Hepatocyte (in vitro differentiated cells): ENCODE results near the gene ORC1. TPM values are rescaled to one million over a fixed set of nuclear protein-coding genes. Genes with fewer than 3 reads are reported as not detected.

Experiments
- DNase-seq: peaks from one replicate; pipeline ENCODE4 v3.0.0-alpha.2; 2016; ENCODE audit warnings: low spot score
- H2AFZ ChIP-seq: fragments of 200-600 bp; sonication (generic); 2 replicates; pipeline ENCODE4 v1.6.0; 2016; ENCODE audit warnings: antibody characterized with exemption, mild to moderate bottlenecking
- H3K27ac ChIP-seq: fragments of 200-600 bp; sonication (generic); 2 replicates; pipeline ENCODE4 v1.5.1; 2016; ENCODE audit warnings: mild to moderate bottlenecking
- H3K27me3 ChIP-seq: fragments of 200-600 bp; sonication (generic); 2 replicates; pipeline ENCODE4 v1.6.1; 2016
- H3K36me3 ChIP-seq: fragments of 200-600 bp; sonication (generic); replicated peaks from 2 replicates; pipeline ENCODE4 v1.5.1; 2016; ENCODE audit warnings: low read depth; ENCODE audit not compliant: insufficient read depth
- H3K4me1 ChIP-seq: fragments of 200-600 bp; sonication (generic); 2 replicates; pipeline ENCODE4 v1.5.1; 2016; ENCODE audit warnings: mild to moderate bottlenecking, moderate library complexity; ENCODE audit not compliant: insufficient read depth
- H3K4me2 ChIP-seq: fragments of 200-600 bp; sonication (generic); 2 replicates; pipeline ENCODE4 v1.6.0; 2016
- H3K4me3 ChIP-seq: fragments of 200-600 bp; sonication (generic); 2 replicates; pipeline ENCODE4 v1.5.1; 2016; ENCODE audit warnings: mild to moderate bottlenecking
- H3K79me2 ChIP-seq: fragments of 200-600 bp; sonication (generic); 2 replicates; pipeline ENCODE4 v1.6.0; 2017; ENCODE audit warnings: mild to moderate bottlenecking
- H3K9me2 ChIP-seq: fragments of 200-600 bp; sonication (generic); replicated peaks from 2 replicates; pipeline ENCODE4 v1.6.0; 2017; ENCODE audit warnings: mild to moderate bottlenecking; ENCODE audit not compliant: insufficient read depth
- H3K9me3 ChIP-seq: fragments of 200-600 bp; sonication (generic); 2 replicates; pipeline ENCODE4 v1.5.1; 2016; ENCODE audit warnings: low read depth, mild to moderate bottlenecking
- H4K20me1 ChIP-seq: fragments of 200-600 bp; sonication (generic); 2 replicates; pipeline ENCODE4 v1.6.0; 2016; ENCODE audit warnings: mild to moderate bottlenecking; ENCODE audit not compliant: insufficient read depth, poor library complexity, severe bottlenecking
- CTCF ChIP-seq: fragments of 200-600 bp; sonication (generic); IDR thresholded peaks from 2 replicates; pipeline ENCODE4 v1.5.1; 2016; ENCODE audit warnings: antibody characterized with exemption, mild to moderate bottlenecking; ENCODE audit not compliant: poor library complexity
- EZH2 ChIP-seq: fragments of 200-600 bp; sonication (generic); IDR thresholded peaks from 2 replicates; pipeline ENCODE4 v1.6.1; 2016; ENCODE audit warnings: antibody characterized with exemption, mild to moderate bottlenecking, borderline replicate concordance
- EZH2phosphoT487 ChIP-seq: fragments of 200-600 bp; sonication (generic); IDR thresholded peaks from one replicate; pipeline ENCODE4 v1.6.1; 2018; ENCODE audit warnings: antibody characterized with exemption, mild to moderate bottlenecking, low read depth, moderate library complexity; ENCODE audit not compliant: unreplicated experiment, severe bottlenecking
- WGBS: methylation state at CpG from one replicate; pipeline ENCODE4 v1.1.6; 2016; ENCODE audit warnings: low lambda C conversion rate; ENCODE audit errors: missing lambda C conversion rate; 5-methylcytosine and 5-hydroxymethylcytosine counted together
- polyA plus RNA-seq: library from polyadenylated mRNA; unstranded; fragments of >200 nt; fragmentation: Nextera tagmentation; extraction: Ambion mirVana; gene quantifications from 2 replicates; pipeline ENCODE4 v1.2.1, GENCODE V29; 2016
- total RNA-seq: library from RNA; depleted of rRNA; stranded (reverse); fragments of >200 nt; gene quantifications from 2 replicates; pipeline ENCODE4 v1.2.3, GENCODE V29; 2014

Gene ORC1
- total and polyA plus RNA-seq, 2 experiments from 2014 or later: 1.3 to 2.6 TPM

DNA sequence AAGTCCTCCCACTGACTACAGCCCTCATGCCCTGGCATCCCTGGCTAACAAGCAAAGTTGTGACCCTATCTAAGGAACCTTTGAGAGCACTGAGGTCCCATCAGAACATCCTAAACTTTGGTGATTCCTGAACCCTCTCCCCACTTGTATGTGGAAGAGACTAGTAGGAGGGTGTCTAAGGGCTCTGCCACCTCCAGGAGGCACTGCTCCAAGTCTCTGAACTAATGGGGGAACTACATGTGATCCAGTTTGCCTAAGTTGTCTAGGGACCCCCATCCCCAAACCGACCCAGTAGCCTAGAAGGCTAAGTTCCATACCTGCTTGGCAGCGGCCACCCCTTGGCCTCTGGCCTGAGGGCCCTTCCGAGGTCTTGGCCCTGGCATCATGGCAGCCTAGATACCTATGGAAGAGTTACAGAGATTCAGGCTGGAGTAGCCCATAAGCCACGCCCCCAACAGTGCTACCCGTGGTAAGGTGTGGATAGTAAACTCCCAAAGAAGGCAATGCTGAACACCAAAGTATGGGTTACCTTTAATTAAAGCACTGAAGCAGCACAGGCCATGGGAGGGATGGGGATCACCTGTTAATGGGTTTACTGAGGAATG is 39.9 kb downstream of the ORC1 start:
- 87% methylated on average over 5 of the region's 5 CpGs for WGBS
- H3K9me2 ChIP-seq: no peaks in the 10 kb centered on the region
- TF ChIP-seq EZH2phosphoT487: no peak
- no peak for TF ChIP-seq EZH2
- no peak for TF ChIP-seq CTCF
- H3K27ac ChIP-seq: peak overlapping the region; percentile 94
- H2AFZ ChIP-seq: no peak overlapping the region
- H3K9me3 ChIP-seq: no peaks in the 10 kb centered on the region
- no peak for DNase-seq
- no peaks in the 10 kb centered on the region for H3K36me3 ChIP-seq
- peaks cover 15% of the 10 kb centered on the region for H3K4me1 ChIP-seq
- H3K79me2 ChIP-seq: peaks cover 21% of the 10 kb centered on the region
- H4K20me1 ChIP-seq: peaks cover 5% of the 10 kb centered on the region
- no peak overlapping the region for H3K4me3 ChIP-seq
- H3K27me3 ChIP-seq: no peaks in the 10 kb centered on the region
- peak overlapping the region; percentile 87 for H3K4me2 ChIP-seq

DNA sequence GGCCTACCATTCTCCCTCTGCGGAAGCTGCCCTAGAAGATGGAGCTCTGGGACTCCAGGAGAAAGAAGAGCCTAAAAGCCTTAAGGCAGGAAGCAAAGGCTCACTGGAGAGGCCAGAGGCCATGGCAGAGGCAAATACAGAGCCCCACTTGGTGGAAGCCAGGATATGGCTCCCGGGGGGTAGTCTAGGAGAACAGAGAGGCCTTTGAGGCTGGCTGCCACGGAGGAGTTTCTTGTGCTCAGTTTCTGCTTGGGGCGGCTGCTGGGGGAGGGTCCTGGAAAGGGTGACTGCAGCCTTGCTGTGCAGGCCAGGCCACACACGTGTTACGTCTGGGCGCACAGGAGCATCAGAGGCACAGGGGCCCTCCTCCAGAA is 43.6 kb downstream of the ORC1 start:
- no peak overlapping the region for H3K4me3 ChIP-seq
- TF ChIP-seq EZH2phosphoT487: no peak
- TF ChIP-seq CTCF: no peak
- no peak for TF ChIP-seq EZH2
- H3K9me3 ChIP-seq: no peaks in the 10 kb centered on the region
- H3K36me3 ChIP-seq: no peaks in the 10 kb centered on the region
- H3K27ac ChIP-seq: no peak overlapping the region
- DNase-seq: no peak
- H3K4me1 ChIP-seq: peaks cover 10% of the 10 kb centered on the region
- no peak overlapping the region for H2AFZ ChIP-seq
- 96% methylated on average over 7 of the region's 7 CpGs for WGBS
- peaks cover 21% of the 10 kb centered on the region for H3K79me2 ChIP-seq
- peaks cover 5% of the 10 kb centered on the region for H4K20me1 ChIP-seq
- H3K4me2 ChIP-seq: no peak overlapping the region
- H3K27me3 ChIP-seq: no peaks in the 10 kb centered on the region
- no peaks in the 10 kb centered on the region for H3K9me2 ChIP-seq

GRCh38 chr1:52359676-52360594 is 44.3 kb downstream of the ORC1 start:
- Histone ChIP-seq H3K4me1 (peaks cover 8% of the 10 kb centered on the region), H3K27me3 (no peaks in the 10 kb centered on the region), H3K27ac (no peak overlapping the region), H2AFZ (no peak overlapping the region), H3K4me3 (no peak overlapping the region), H3K79me2 (peaks cover 20% of the 10 kb centered on the region), H3K9me2 (no peaks in the 10 kb centered on the region), H3K4me2 (no peak overlapping the region), H3K36me3 (no peaks in the 10 kb centered on the region), H4K20me1 (peaks cover 5% of the 10 kb centered on the region), H3K9me3 (no peaks in the 10 kb centered on the region)
- no peak for DNase-seq
- 97% methylated on average over 24 of the region's 24 CpGs for WGBS
- TF ChIP-seq EZH2 (no peak), CTCF (no peak)
